Esophagus squamous epithelium (tissue), 5 donors: ENCODE measurements around the gene SMO. TPM values are rescaled to one million over a fixed set of nuclear protein-coding genes. Genes with fewer than 3 reads are reported as not detected.

Source experiments
- DNase-seq: peaks from one replicate; lab custom pipeline; 2025; lab: John Stamatoyannopoulos, UW
- H3K27ac ChIP-seq, 4 donors: fragments of 200-600 bp; sonication (generic); one replicate each; pipeline ENCODE4 v1.5.1; 2016 to 2019; ENCODE audit warnings: mild to moderate bottlenecking in 1 of 4
- H3K27me3 ChIP-seq, 4 donors: fragments of 200-600 bp; sonication (generic); 1 replicate in 3 of 4; 2 replicates in 1 of 4; pipeline versions ENCODE4 v1.5.1 to v1.6.0; 2017 to 2021; ENCODE audit warnings: antibody characterized with exemption in 1 of 4
- H3K36me3 ChIP-seq, 3 donors: fragments of 200-600 bp; sonication (generic); one replicate each; pipeline ENCODE4 v1.5.1; 2016 to 2019
- H3K4me1 ChIP-seq, 3 donors: fragments of 200-600 bp; sonication (generic); one replicate each; pipeline ENCODE4 v1.5.1; 2017 to 2019
- H3K4me3 ChIP-seq, 4 donors: fragments of 200-600 bp; sonication (generic); 1 replicate in 3 of 4; 2 replicates in 1 of 4; pipeline ENCODE4 v1.5.1; 2016 to 2019; ENCODE audit warnings: mild to moderate bottlenecking in 2 of 4, moderate library complexity in 1 of 4
- H3K9me3 ChIP-seq, 3 donors: fragments of 200-600 bp; sonication (generic); one replicate each; pipeline ENCODE4 v1.5.1; 2016 to 2019
- POLR2A ChIP-seq, 4 donors: fragments of 450-650 bp; IDR thresholded peaks; one replicate each; pipeline ENCODE4 v1.6.1; 2017; ENCODE audit warnings: antibody characterized with exemption in 4 of 4, mild to moderate bottlenecking in 4 of 4, moderate library complexity in 3 of 4
- WGBS, 2 donors: methylation state at CpG; one replicate each; pipeline ENCODE4 v1.1.5; 2018; 5-methylcytosine and 5-hydroxymethylcytosine counted together
- intact Hi-C: fragments of 100-400 bp; cut with DNase I; formaldehyde crosslinking; loops from one replicate; pipeline ENCODE4 v1.15.0; 2022
- total RNA-seq, 4 donors: library from RNA; depleted of rRNA; stranded (reverse); fragments of >200 nt; gene quantifications; one replicate each; pipeline ENCODE4 v1.1.0, GENCODE V29; 2016
- TF ChIP-seq, protein P1 (sequence below), 6 experiments: fragments of 450-650 bp in 4 of 6; fragments of 200-600 bp in 2 of 6; sonication (generic) in 2 of 6; IDR thresholded peaks; one replicate each; pipeline ENCODE4 v1.5.1; 2016 to 2019; ENCODE audit warnings: antibody characterized with exemption in 6 of 6, mild to moderate bottlenecking in 4 of 6, moderate library complexity in 4 of 6
- donor health status: DM: yes; HTN: yes; CAD: no.

Gene SMO
- total RNA-seq, 4 donors from 2014 or later: 9.2 to 18.4 (median 10.4) TPM

DNA sequence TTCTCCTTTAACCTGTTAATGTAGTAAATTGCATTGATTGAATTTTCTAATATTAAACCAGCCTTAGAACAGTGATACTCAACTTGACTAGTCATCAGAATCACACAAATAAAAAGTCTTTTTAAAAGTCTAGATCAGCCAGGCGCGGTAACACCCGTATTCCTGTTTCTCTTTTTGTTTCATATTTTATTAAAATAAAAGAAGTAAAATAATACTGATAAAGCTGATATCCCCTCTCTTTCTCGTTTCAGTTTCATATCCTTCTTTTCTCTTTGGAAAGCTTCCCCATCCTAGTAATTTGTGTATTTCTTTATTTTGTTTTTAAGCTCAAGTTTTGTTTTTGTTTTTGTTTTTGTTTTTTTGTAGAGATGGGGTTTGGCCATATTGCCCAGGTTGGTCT lies 9.3 kb downstream of the SMO start:
- Histone ChIP-seq H3K9me3 (no peaks in the 10 kb centered on the region), H3K27me3 (no peaks in the 10 kb centered on the region), H3K4me1 (no peaks in the 10 kb centered on the region), H3K4me3 (no peak overlapping the region), H3K27ac (no peak overlapping the region), H3K36me3 (no peaks in the 10 kb centered on the region)
- no peak for DNase-seq
- WGBS, 2 donors: 77 to 83% methylated on average over 4 of the region's 4 CpGs
- TF ChIP-seq POLR2A (IDR thresholded peaks at IDR 0.05): no peak
- TF ChIP-seq, protein P1, sequence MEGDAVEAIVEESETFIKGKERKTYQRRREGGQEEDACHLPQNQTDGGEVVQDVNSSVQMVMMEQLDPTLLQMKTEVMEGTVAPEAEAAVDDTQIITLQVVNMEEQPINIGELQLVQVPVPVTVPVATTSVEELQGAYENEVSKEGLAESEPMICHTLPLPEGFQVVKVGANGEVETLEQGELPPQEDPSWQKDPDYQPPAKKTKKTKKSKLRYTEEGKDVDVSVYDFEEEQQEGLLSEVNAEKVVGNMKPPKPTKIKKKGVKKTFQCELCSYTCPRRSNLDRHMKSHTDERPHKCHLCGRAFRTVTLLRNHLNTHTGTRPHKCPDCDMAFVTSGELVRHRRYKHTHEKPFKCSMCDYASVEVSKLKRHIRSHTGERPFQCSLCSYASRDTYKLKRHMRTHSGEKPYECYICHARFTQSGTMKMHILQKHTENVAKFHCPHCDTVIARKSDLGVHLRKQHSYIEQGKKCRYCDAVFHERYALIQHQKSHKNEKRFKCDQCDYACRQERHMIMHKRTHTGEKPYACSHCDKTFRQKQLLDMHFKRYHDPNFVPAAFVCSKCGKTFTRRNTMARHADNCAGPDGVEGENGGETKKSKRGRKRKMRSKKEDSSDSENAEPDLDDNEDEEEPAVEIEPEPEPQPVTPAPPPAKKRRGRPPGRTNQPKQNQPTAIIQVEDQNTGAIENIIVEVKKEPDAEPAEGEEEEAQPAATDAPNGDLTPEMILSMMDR (IDR thresholded peaks at IDR 0.05): no peak
- intact Hi-C loops: no loop called here

DNA sequence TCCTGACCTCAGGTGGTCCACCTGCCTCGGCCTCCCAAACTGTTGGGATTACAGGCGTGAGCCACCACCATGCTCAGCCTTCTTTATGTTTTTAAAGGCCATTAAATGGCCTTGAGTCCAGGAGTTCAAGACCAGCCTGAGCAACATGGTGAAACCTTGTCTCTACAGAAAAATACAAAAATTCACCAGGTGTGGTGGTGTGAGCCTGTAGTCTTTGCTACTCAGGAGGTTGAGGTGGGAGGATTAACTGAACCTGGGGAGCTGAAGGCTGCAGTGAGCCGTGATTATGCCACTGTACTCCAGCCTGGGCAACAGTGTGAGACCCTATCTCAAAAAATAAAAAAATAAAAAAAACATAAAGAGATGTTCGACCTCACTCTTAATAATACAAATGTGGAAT lies 11.0 kb downstream of the SMO start:
- no peak for TF ChIP-seq POLR2A (IDR thresholded peaks at IDR 0.05)
- TF ChIP-seq, protein P1 (IDR thresholded peaks at IDR 0.05): no peak

DNA sequence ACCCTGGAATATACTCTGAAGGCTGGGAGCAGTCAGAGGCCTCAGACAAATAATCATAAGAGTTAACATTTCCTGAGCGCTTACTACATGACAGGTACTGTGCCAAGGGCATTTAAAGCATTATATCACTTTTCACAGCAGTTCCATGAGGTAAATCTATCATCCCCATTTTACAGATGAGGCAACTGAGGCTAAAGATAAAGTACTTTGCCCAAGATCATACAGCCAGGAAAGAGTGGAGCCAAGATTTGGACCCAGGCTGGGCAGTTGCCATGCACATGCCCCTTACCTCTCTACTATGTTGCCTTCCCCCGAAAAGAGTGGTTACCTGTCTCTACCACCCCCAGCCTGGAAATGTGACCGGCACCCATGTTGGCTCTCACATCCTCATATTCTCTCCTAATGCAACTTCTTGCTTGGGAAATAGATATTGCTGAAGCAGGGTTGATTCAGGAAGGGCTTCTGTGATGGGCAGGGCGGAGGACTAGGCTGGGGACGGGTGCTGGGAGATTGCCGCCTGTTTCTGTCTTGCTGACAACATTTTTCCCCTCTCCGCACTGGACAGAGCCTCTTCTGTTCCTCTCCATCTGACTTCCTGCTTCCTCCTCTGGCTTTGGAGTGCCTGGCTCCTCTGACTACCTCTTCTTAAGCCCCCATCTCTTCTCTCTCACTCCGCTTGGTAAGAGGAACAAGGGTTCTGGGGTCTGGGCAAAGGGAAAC lies 13.8 kb downstream of the SMO start:
- intact Hi-C loops: no loop called here
- H3K4me1 ChIP-seq: no peaks in the 10 kb centered on the region
- TF ChIP-seq, protein P1 (IDR thresholded peaks at IDR 0.05): no peak
- TF ChIP-seq POLR2A (IDR thresholded peaks at IDR 0.05): no peak
- no peak overlapping the region for H3K27ac ChIP-seq
- 79 to 89% methylated on average over 7 to 8 of the region's 8 CpGs for WGBS, 2 donors
- no peaks in the 10 kb centered on the region for H3K9me3 ChIP-seq
- no peaks in the 10 kb centered on the region for H3K27me3 ChIP-seq
- DNase-seq: no peak
- no peak overlapping the region for H3K4me3 ChIP-seq
- H3K36me3 ChIP-seq: peaks cover 0 to 28% (median 0%) of the 10 kb centered on the region in 3 donors

More for the DNA sequence above, 11.0 kb downstream of the SMO start:
- no peak overlapping the region for H3K27ac ChIP-seq
- no peaks in the 10 kb centered on the region for H3K27me3 ChIP-seq
- H3K4me1 ChIP-seq: no peaks in the 10 kb centered on the region
- WGBS, 2 donors: 88 to 90% methylated on average over 2 to 3 of the region's 4 CpGs
- H3K9me3 ChIP-seq: no peaks in the 10 kb centered on the region
- peaks cover 0 to 4% (median 0%) of the 10 kb centered on the region in 3 donors for H3K36me3 ChIP-seq
- DNase-seq: no peak
- intact Hi-C loops: no loop called here
- no peak overlapping the region for H3K4me3 ChIP-seq

DNA sequence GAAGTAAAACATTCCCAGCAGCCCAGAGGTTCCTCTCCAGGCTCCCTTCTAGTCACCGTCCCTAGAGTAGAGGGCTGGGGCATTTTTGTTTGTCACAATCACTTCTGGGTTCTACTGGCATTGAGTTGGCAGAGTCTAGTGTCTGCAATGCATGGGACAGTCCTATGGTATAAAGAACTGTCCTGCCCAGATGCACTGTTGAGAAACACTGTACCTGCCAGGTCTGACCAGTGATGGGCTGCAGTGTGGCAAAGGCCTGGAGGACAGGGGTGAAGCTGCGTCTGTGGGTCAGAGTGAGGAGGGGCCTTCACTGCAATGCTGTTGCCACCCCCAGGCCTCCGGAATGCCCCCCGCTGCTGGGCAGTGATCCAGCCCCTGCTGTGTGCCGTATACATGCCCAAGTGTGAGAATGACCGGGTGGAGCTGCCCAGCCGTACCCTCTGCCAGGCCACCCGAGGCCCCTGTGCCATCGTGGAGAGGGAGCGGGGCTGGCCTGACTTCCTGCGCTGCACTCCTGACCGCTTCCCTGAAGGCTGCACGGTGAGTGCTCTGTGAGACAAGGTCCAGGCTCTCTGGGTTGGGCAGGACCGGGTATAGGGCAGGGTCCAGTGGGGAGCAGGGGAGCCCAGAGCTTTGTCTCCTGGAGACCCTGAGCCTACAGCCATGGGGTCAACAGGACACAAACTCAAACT lies 14.8 kb downstream of the SMO start:
- no peak for DNase-seq
- 59 to 84% methylated on average over 2 to 6 of the region's 14 CpGs for WGBS, 2 donors

More for the DNA sequence above, 14.8 kb downstream of the SMO start:
- TF ChIP-seq, protein P1 (IDR thresholded peaks at IDR 0.05): no peak
- TF ChIP-seq POLR2A (IDR thresholded peaks at IDR 0.05): no peak
- Histone ChIP-seq H3K36me3 (peaks cover 0 to 34% (median 0%) of the 10 kb centered on the region in 3 donors), H3K27me3 (no peaks in the 10 kb centered on the region), H3K4me3 (no peak overlapping the region), H3K4me1 (no peaks in the 10 kb centered on the region), H3K27ac (no peak overlapping the region), H3K9me3 (no peaks in the 10 kb centered on the region)
- intact Hi-C loops: no loop called here
